HEK293T (cell line): ENCODE measurements around the gene INSRR.

Experiments
- CTCF ChIA-PET: fragments of 350-600 bp; formaldehyde crosslinking; extraction: SDS; loops from one replicate; lab custom pipeline; 2021; ENCODE audit warnings: antibody characterized with exemption, inconsistent platforms; lab: Yijun Ruan, JAX
- POLR2A ChIA-PET: fragments of 350-600 bp; formaldehyde crosslinking; extraction: SDS; loops from one replicate; lab custom pipeline; 2020; ENCODE audit warnings: antibody characterized with exemption, inconsistent platforms; lab: Yijun Ruan, JAX
- DNase-seq: peaks from one replicate; pipeline ENCODE4 v3.0.0; 2012; ENCODE audit warnings: mixed read lengths; ENCODE audit errors: extremely low spot score
- ARNT ChIP-seq: fragments of 450-650 bp; IDR thresholded peaks from 2 replicates; pipeline ENCODE4 v1.6.1; 2017; ENCODE audit warnings: mild to moderate bottlenecking
- BHLHE40 ChIP-seq: fragments of 450-650 bp; IDR thresholded peaks from 2 replicates; pipeline ENCODE4 v1.6.1; 2016; ENCODE audit warnings: mild to moderate bottlenecking, moderate library complexity, borderline replicate concordance
- CTBP1 ChIP-seq: fragments of 450-650 bp; IDR thresholded peaks from 2 replicates; pipeline ENCODE4 v1.6.1; 2016; ENCODE audit warnings: borderline replicate concordance
- ELF4 ChIP-seq: fragments of 450-650 bp; IDR thresholded peaks from 2 replicates; pipeline ENCODE4 v1.6.1; 2017; ENCODE audit warnings: antibody characterized with exemption
- FOXA1 ChIP-seq: fragments of 450-650 bp; IDR thresholded peaks from 2 replicates; pipeline ENCODE4 v1.6.1; 2016; ENCODE audit warnings: mild to moderate bottlenecking
- FOXK2 ChIP-seq: fragments of 450-650 bp; IDR thresholded peaks from 2 replicates; pipeline ENCODE4 v1.6.1; 2016; ENCODE audit warnings: mild to moderate bottlenecking
- FOXM1 ChIP-seq: fragments of 450-650 bp; IDR thresholded peaks from 2 replicates; pipeline ENCODE4 v1.6.1; 2017; ENCODE audit warnings: mild to moderate bottlenecking, borderline replicate concordance
- HDGF ChIP-seq: fragments of 450-650 bp; IDR thresholded peaks from 2 replicates; pipeline ENCODE4 v1.6.1; 2017; ENCODE audit warnings: antibody characterized with exemption, borderline replicate concordance
- L3MBTL2 ChIP-seq: fragments of 450-650 bp; conservative IDR thresholded peaks from 2 replicates; pipeline ENCODE4 v1.6.1; 2016; ENCODE audit warnings: mild to moderate bottlenecking
- LEF1 ChIP-seq: fragments of 450-650 bp; IDR thresholded peaks from 2 replicates; pipeline ENCODE4 v1.6.1; 2017; ENCODE audit warnings: mild to moderate bottlenecking, borderline replicate concordance
- SP1 ChIP-seq: fragments of 450-650 bp; IDR thresholded peaks from 2 replicates; pipeline ENCODE4 v1.6.1; 2017
- SUZ12 ChIP-seq: fragments of 450-650 bp; IDR thresholded peaks from 2 replicates; pipeline ENCODE4 v1.6.1; 2016; ENCODE audit warnings: mild to moderate bottlenecking
- TARDBP ChIP-seq: fragments of 450-650 bp; IDR thresholded peaks from 2 replicates; pipeline ENCODE4 v1.6.1; 2016
- ZNF384 ChIP-seq: fragments of 450-650 bp; IDR thresholded peaks from 2 replicates; pipeline ENCODE4 v1.6.1; 2016
- TF ChIP-seq, protein P1 (sequence below): fragments of 450-650 bp; IDR thresholded peaks from 2 replicates; pipeline ENCODE4 v1.6.1; 2016

INSRR gene

DNA sequence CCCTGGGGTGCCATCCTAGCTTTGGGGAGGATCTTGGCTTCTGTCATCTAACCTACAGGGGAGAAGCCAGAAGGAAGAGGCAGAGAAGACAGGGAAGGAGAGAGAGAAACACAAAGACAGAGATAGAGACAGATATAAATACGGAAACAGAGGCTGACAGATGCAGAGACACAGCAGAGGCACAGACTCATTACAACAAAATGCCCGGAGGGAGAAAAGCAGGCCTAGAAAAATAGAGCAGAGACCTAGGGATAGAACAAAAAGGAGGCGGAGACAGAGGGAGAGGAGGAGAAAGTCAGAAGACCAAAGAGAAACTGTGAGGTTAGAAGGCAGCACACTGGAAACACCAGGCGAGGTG, 36.5 kb upstream of the INSRR start:
- POLR2A ChIA-PET = no interaction called here
- CTCF ChIA-PET = no interaction called here
- DNase-seq = no peak
- TF ChIP-seq BHLHE40 = no peak
- TF ChIP-seq ARNT = no peak
- TF ChIP-seq SUZ12 = no peak

DNA sequence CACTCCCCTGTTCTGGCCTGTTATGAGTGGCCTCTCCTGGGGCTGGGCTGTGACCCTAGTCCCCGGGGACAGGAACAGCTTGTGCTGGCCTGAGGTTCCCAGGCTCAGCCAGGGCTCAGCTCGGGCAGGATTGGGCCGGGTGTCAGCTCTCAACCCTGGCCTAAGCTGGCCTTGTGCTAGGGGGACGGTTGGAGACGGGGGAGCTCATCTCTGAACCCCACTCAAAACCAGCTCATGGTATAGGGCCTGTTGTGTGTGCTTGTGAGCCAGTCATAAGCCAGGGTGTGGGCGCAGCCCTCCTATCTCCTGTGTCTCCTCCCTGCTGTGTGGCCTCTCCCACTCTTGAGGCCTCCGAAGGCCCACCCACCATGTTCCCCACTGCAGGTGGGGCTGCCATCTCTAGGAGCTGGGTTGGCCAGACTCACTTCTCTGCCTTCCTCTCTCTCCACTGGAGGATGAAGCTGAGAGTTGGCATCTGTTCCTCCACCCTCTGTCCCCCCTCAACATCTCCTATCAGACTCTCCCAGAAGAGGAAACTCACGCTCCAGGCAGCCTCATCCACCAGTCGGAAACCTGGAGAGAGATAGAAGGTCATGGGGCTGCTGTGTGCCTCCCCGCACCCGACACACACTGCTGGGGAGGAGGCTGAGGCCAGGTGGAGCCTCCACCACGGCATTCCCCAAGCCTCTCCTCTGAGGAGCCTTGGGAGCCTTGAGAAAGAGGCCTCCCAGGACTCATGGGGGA, 36.0 kb upstream of the INSRR start:
- ChIA-PET CTCF (interaction anchor here (0.7 to 1.4 kb wide), 6 partner anchors 16 to 206 kb away, joined by 3 to 7 read pairs (median 4); no protein-coding TSS in a partner anchor), POLR2A (no interaction called here)
- no peak for TF ChIP-seq HDGF
- no peak for TF ChIP-seq CTBP1
- no peak for TF ChIP-seq FOXA1
- no peak for TF ChIP-seq LEF1
- no peak for TF ChIP-seq BHLHE40
- no peak for TF ChIP-seq SP1
- no peak for TF ChIP-seq FOXM1
- TF ChIP-seq SUZ12 = no peak
- no peak for TF ChIP-seq FOXK2
- DNase-seq = no peak

DNA sequence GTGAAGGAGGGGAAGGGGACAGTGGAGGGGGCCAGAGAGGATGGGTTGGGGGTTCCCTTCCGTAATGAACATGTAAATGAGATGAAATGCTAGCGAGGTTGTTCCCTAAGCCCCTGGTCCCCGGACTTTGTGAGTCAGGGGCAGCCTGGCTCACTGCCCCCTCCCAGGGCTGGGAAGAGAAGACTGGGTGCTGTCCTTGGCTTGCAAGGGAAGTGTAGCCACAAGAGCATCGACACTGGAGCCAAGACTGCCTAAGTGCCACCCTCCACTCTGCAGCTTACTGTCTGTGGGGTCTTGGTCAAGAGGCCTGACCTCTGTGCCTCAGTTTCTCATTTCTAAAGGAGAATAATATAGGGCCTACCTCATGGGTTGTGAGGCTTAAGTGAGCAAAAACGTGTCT, 35.1 kb upstream of the INSRR start:
- no peak for DNase-seq
- CTCF ChIA-PET = interaction anchor here (0.7 to 1.4 kb wide), 5 partner anchors 16 to 205 kb away, joined by 3 to 7 read pairs (median 4); no protein-coding TSS in a partner anchor
- POLR2A ChIA-PET = no interaction called here
- TF ChIP-seq LEF1 (no peak), SUZ12 (no peak), CTBP1 (no peak), TARDBP (no peak), ZNF384 (no peak), BHLHE40 (no peak), ARNT (no peak)

DNA sequence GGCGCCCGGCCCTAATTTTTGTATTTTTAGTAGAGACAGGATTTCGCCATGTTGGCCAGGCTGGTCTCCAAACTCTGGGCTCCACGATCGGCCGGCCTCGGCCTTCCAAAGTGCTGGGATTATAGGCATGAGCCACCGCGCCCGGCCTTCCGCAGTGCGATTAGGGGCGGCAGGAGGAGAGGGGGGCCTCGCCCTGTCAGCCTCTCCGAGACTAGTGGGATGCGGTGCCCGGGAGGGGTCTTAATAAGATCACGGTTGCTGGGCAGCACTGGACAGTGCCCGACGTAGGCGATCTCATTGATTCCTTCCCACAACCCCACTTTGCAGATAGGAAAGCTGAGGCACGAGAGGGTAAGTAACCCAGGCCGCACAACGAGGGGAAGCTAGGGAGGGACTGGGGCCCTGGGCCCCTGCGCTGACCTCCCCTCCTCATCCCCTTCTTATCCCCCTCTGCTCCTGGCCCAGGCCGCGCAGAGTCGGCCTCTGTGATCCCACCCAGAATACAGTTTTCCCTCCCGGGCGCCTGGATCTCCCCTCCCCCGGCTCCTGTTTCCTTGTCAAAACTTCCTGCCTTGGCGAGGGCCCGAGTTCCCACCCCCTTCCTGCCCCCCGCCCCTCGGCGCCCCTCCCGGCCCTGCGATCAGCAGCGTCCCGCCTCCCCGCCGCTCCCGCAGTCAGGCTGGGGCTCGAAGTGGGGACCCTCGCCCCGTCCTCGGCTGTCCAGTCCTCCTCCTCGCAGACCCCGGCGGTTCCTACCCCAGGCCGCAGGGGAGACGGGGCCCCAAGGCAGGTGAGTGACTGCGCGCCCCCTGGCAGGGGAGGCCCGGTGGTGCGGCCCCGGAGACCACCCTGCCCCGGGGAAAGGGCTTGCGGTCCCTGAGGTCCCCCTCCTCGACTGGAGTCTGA, 34.4 kb upstream of the INSRR start, which contains the start of gene PEAR1:
Gene PEAR1, plus strand, starts transcription at position 671 of the 906 bp plus-strand sequence. CDS start 10,209 bp downstream, outside the sequence.
- DNase-seq = no peak
- POLR2A ChIA-PET = no interaction called here
- TF ChIP-seq FOXM1 (no peak), ZNF384 (no peak), SUZ12 (no peak), FOXA1 (no peak), ELF4 (no peak), L3MBTL2 (no peak)
- TF ChIP-seq, protein P1, sequence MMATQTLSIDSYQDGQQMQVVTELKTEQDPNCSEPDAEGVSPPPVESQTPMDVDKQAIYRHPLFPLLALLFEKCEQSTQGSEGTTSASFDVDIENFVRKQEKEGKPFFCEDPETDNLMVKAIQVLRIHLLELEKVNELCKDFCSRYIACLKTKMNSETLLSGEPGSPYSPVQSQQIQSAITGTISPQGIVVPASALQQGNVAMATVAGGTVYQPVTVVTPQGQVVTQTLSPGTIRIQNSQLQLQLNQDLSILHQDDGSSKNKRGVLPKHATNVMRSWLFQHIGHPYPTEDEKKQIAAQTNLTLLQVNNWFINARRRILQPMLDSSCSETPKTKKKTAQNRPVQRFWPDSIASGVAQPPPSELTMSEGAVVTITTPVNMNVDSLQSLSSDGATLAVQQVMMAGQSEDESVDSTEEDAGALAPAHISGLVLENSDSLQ = no peak
- CTCF ChIA-PET = interaction anchor here (0.6 to 3.9 kb wide), 7 partner anchors 8 to 193 kb away, joined by 3 to 35 read pairs (median 5); no protein-coding TSS in a partner anchor

DNA sequence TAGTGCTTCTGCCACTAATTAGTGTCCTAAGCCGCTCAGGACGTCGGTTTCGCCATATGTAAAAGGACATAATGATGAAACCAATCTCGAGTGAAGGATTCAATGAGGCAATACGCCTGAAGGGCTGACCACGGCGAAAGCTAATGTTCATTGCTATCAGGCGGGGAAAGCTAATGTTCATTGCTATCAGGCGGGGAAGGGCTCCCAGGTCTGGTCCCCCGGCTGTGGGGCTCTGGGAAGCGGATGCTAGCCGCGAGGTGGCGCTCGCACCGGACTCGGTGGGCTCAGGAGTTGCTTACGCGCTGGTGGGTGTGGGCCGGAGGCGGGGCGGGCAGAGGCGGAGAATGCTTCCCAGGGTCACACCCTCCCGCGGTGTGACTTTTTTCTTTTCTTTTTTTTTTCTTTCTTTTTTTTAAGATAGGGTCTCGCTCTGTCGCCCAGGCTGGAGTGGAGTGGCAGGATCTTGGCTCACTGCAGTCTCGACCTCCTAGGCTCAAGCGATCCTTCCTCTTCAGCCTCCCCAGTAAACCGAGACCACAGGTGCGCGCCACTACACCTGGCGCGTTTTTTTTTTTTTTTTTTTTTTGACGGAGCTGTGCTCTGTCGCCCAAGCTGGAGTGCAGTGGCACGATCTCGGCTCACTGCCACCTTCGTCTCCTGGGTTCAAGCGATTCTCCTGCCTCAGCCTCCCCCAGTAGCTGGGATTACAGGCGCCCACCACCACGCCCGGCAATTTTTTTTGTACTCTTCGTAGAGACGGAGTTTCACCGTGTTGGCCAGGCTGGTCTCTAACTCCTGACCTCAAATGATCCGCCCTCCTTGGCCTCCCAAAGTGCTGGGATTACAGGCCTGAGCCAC, 33.5 kb upstream of the INSRR start:
- CTCF ChIA-PET = interaction anchor here (0.6 to 4.1 kb wide), 25 partner anchors 9 to 264 kb away, joined by 3 to 38 read pairs (median 5); partner anchors contain the start of genes INSRR, METTL25B and NTRK1
- DNase-seq = peak; percentile 96
- TF ChIP-seq FOXK2 = no peak
- no peak for TF ChIP-seq SP1
- no peak; the same call in 1 of the 2 replicates for TF ChIP-seq ZNF384
- no peak for TF ChIP-seq FOXA1
- TF ChIP-seq BHLHE40 = no peak
- no peak for TF ChIP-seq ARNT
- no peak for TF ChIP-seq ELF4
- TF ChIP-seq, protein P1 = no peak
- TF ChIP-seq LEF1 = no peak
- TF ChIP-seq HDGF = no peak
- TF ChIP-seq TARDBP = no peak
- no peak for TF ChIP-seq FOXM1
- TF ChIP-seq SUZ12 = no peak
- POLR2A ChIA-PET = interaction anchor here (0.5 to 0.7 kb wide), 2 partner anchors 34 to 35 kb away, joined by 3 read pairs; no protein-coding TSS in a partner anchor
